GM19467 (cell line): Measurements from ENCODE around the gene OR2F2.

Experiments
- ATAC-seq: cut with Tn5 transposase; IDR thresholded peaks from one replicate; pipeline ENCODE4 v1.9.1; 2021; ENCODE audit warnings: mild to moderate bottlenecking, moderate library complexity; ENCODE audit not compliant: unreplicated experiment

OR2F2 gene

GRCh38 chr7:143934526-143935325 is at the start of gene OR2F2:
Gene OR2F2, plus strand, starts transcription at chr7:143935233. Its CDS starts 0 bp downstream, at chr7:143935233.
- ATAC-seq = no peak

- ATAC-seq = no peak
These were observed 49.1 kb upstream of the OR2F2 start for GRCh38 chr7:143885951-143886350.

- no peak for ATAC-seq
These were observed 48.1 kb upstream of the OR2F2 start for GRCh38 chr7:143886826-143887477.

GRCh38 chr7:143889068-143889467 is 46.0 kb upstream of the OR2F2 start:
- no peak for ATAC-seq

GRCh38 chr7:143890558-143890957 is 44.5 kb upstream of the OR2F2 start:
- ATAC-seq = no peak

- no peak for ATAC-seq
These were observed 43.6 kb upstream of the OR2F2 start for GRCh38 chr7:143891457-143891856.

GRCh38 chr7:143892527-143893300 is 42.3 kb upstream of the OR2F2 start:
- peak; percentile 100 for ATAC-seq

- no peak for ATAC-seq
These were observed 38.4 kb upstream of the OR2F2 start for GRCh38 chr7:143896667-143897066.

- ATAC-seq = no peak
These were observed 36.2 kb upstream of the OR2F2 start for GRCh38 chr7:143898810-143899209.

GRCh38 chr7:143900230-143900766 is 34.7 kb upstream of the OR2F2 start:
- ATAC-seq = no peak

GRCh38 chr7:143901332-143901667 is 33.7 kb upstream of the OR2F2 start:
- ATAC-seq = peak; percentile 23

- peak; percentile 94 for ATAC-seq
These were observed 33.2 kb upstream of the OR2F2 start, which contains the start of gene TCAF1 for GRCh38 chr7:143901668-143902331. Gene TCAF1, minus strand, starts transcription at chr7:143902176. Its CDS starts 25,568 bp downstream, at chr7:143876608.

GRCh38 chr7:143902332-143902899 is 32.6 kb upstream of the OR2F2 start:
- no peak for ATAC-seq

- no peak for ATAC-seq
These were observed 29.5 kb upstream of the OR2F2 start for GRCh38 chr7:143905509-143905908.

GRCh38 chr7:143906151-143906550 is 28.9 kb upstream of the OR2F2 start:
- no peak for ATAC-seq

- no peak for ATAC-seq
These were observed 28.1 kb upstream of the OR2F2 start for GRCh38 chr7:143906895-143907294.

GRCh38 chr7:143908120-143908519 is 26.9 kb upstream of the OR2F2 start:
- ATAC-seq = no peak

- no peak for ATAC-seq
These were observed 25.2 kb upstream of the OR2F2 start for GRCh38 chr7:143909863-143910262.

- no peak for ATAC-seq
These were observed 24.4 kb upstream of the OR2F2 start for GRCh38 chr7:143910473-143911248.
